H9 (cell line): Measurements from ENCODE around the gene LRRC26. TPM values are rescaled to one million over a fixed set of nuclear protein-coding genes. Genes with fewer than 3 reads are reported as not detected.

Experiments used
- DNase-seq: peaks from one replicate; pipeline ENCODE4 v3.0.0-alpha.2; 2017
- H2AFZ ChIP-seq: one replicate; pipeline ENCODE4 v1.6.1; 2013; ENCODE audit warnings: mild to moderate bottlenecking, low read length, control low read depth, moderate library complexity
- H2AK5ac ChIP-seq: 2 replicates; pipeline ENCODE4 v1.6.1; 2013; ENCODE audit warnings: low read length, control low read depth, mixed read lengths; ENCODE audit not compliant: insufficient read length
- H2BK120ac ChIP-seq: one replicate; pipeline ENCODE4 v1.6.1; 2013; ENCODE audit warnings: low read depth, mild to moderate bottlenecking, low read length, control low read depth, inconsistent platforms; ENCODE audit not compliant: poor library complexity, severe bottlenecking
- H2BK12ac ChIP-seq: 2 replicates; pipeline ENCODE4 v1.6.1; 2013; ENCODE audit warnings: low read length, control low read depth, mixed read lengths, low read depth; ENCODE audit not compliant: insufficient read length
- H2BK15ac ChIP-seq: 2 replicates; pipeline ENCODE4 v1.6.1; 2013; ENCODE audit warnings: low read depth, low read length, control low read depth
- H2BK20ac ChIP-seq: one replicate; pipeline ENCODE4 v1.6.1; 2013; ENCODE audit warnings: low read depth, mild to moderate bottlenecking, low read length, control low read depth, inconsistent platforms; ENCODE audit not compliant: poor library complexity, severe bottlenecking
- H2BK5ac ChIP-seq: 2 replicates; pipeline ENCODE4 v1.6.1; 2013; ENCODE audit warnings: low read length, control low read depth, mixed read lengths; ENCODE audit not compliant: insufficient read length
- H3K14ac ChIP-seq: 2 replicates; pipeline ENCODE4 v1.6.1; 2013; ENCODE audit warnings: low read length, control low read depth; ENCODE audit not compliant: insufficient read depth
- H3K18ac ChIP-seq: 2 replicates; pipeline ENCODE4 v1.6.1; 2013; ENCODE audit warnings: low read depth, mild to moderate bottlenecking, mixed read lengths, low read length, control low read depth; ENCODE audit not compliant: insufficient read length
- H3K23ac ChIP-seq: 2 replicates; pipeline ENCODE4 v1.6.1; 2013; ENCODE audit warnings: low read length, control low read depth, mixed read lengths, low read depth; ENCODE audit not compliant: insufficient read length
- H3K23me2 ChIP-seq: 2 replicates; pipeline ENCODE4 v1.6.1; 2013; ENCODE audit warnings: low read depth, mild to moderate bottlenecking, mixed read lengths, low read length, control low read depth; ENCODE audit not compliant: insufficient read length, poor library complexity, severe bottlenecking
- H3K27ac ChIP-seq: 2 replicates; pipeline ENCODE4 v1.5.1; 2013; ENCODE audit warnings: low read length, control low read depth, mixed read lengths, low read depth; ENCODE audit not compliant: insufficient read length
- H3K27me3 ChIP-seq: 2 replicates; pipeline ENCODE4 v1.6.1; 2013; ENCODE audit warnings: low read length, control low read depth, inconsistent platforms; ENCODE audit not compliant: insufficient read depth
- H3K4ac ChIP-seq: 2 replicates; pipeline ENCODE4 v1.6.1; 2013; ENCODE audit warnings: low read depth, mild to moderate bottlenecking, control low read depth, inconsistent platforms, low read length, moderate library complexity
- H3K4me1 ChIP-seq: 2 replicates; pipeline ENCODE4 v1.6.1; 2013; ENCODE audit warnings: low read length, control low read depth, inconsistent platforms; ENCODE audit not compliant: insufficient read depth
- H3K4me2 ChIP-seq: 2 replicates; pipeline ENCODE4 v1.6.1; 2013; ENCODE audit warnings: low read length, control low read depth, mixed read lengths; ENCODE audit not compliant: insufficient read length, insufficient read depth
- H3K56ac ChIP-seq: 2 replicates; pipeline ENCODE4 v1.6.1; 2013; ENCODE audit warnings: low read depth, mild to moderate bottlenecking, mixed read lengths, low read length, control low read depth; ENCODE audit not compliant: insufficient read length
- H3K79me1 ChIP-seq: 2 replicates; pipeline ENCODE4 v1.6.1; 2013; ENCODE audit warnings: low read depth, mild to moderate bottlenecking, moderate library complexity, low read length, control low read depth, inconsistent platforms; ENCODE audit not compliant: insufficient read depth, poor library complexity, severe bottlenecking
- H3K79me2 ChIP-seq: 2 replicates; pipeline ENCODE4 v1.6.1; 2013; ENCODE audit warnings: low read length, control low read depth, inconsistent platforms; ENCODE audit not compliant: insufficient read depth
- H3K9ac ChIP-seq: 2 replicates; pipeline ENCODE4 v1.6.1; 2013; ENCODE audit warnings: low read length, control low read depth, mixed read lengths; ENCODE audit not compliant: insufficient read length; ENCODE audit errors: extremely low read depth
- H3K9me3 ChIP-seq: one replicate; pipeline ENCODE4 v1.6.1; 2013; ENCODE audit warnings: low read depth, low read length, inconsistent platforms; ENCODE audit not compliant: control insufficient read depth
- H3T11ph ChIP-seq: one replicate; pipeline ENCODE4 v1.6.1; 2013; ENCODE audit warnings: mild to moderate bottlenecking, low read length, control low read depth, inconsistent platforms
- H4K20me1 ChIP-seq: one replicate; pipeline ENCODE4 v1.6.1; 2013; ENCODE audit not compliant: control insufficient read depth, insufficient read length, insufficient read depth
- H4K5ac ChIP-seq: 2 replicates; pipeline ENCODE4 v1.6.1; 2013; ENCODE audit warnings: low read depth, mild to moderate bottlenecking, mixed read lengths, low read length, control low read depth; ENCODE audit not compliant: insufficient read length
- H4K8ac ChIP-seq: replicated peaks from 2 replicates; pipeline ENCODE4 v1.6.1; 2013; ENCODE audit warnings: low read length, control low read depth, mixed read lengths, low read depth; ENCODE audit not compliant: insufficient read length
- H4K91ac ChIP-seq: 2 replicates; pipeline ENCODE4 v1.6.1; 2013; ENCODE audit warnings: low read depth, mild to moderate bottlenecking, moderate library complexity, mixed read lengths, low read length, control low read depth; ENCODE audit not compliant: insufficient read length
- H3K27ac Mint-ChIP-seq, 3 experiments: 2 replicates in 2 of 3; 3 replicates in 1 of 3; pipeline ENCODE4 v1.8.0; 2020 to 2021; ENCODE audit warnings: mixed read lengths in 3 of 3, mild to moderate bottlenecking in 1 of 3, moderate library complexity in 1 of 3
- H3K27me3 Mint-ChIP-seq: 2 replicates; pipeline ENCODE4 v1.8.0; 2021; ENCODE audit warnings: low read depth, mild to moderate bottlenecking, moderate library complexity, mixed read lengths
- H3K36me3 Mint-ChIP-seq, 3 experiments: 2 replicates in 2 of 3; 3 replicates in 1 of 3; pipeline ENCODE4 v1.8.0; 2020 to 2021; ENCODE audit warnings: low read depth in 3 of 3, mixed read lengths in 3 of 3; ENCODE audit not compliant: insufficient read depth in 1 of 3
- H3K4me1 Mint-ChIP-seq, 2 experiments: 2 replicates each; pipeline ENCODE4 v1.8.0; 2020; ENCODE audit warnings: mixed read lengths in 2 of 2
- H3K4me3 Mint-ChIP-seq, 2 experiments: 2 replicates in 1 of 2; 3 replicates in 1 of 2; pipeline ENCODE4 v1.8.0; 2020 to 2021; ENCODE audit warnings: mild to moderate bottlenecking in 2 of 2, mixed read lengths in 2 of 2, moderate library complexity in 1 of 2
- H3K9me3 Mint-ChIP-seq, 2 experiments: 2 replicates in 1 of 2; 3 replicates in 1 of 2; pipeline ENCODE4 v1.8.0; 2020; ENCODE audit warnings: mild to moderate bottlenecking in 2 of 2, mixed read lengths in 2 of 2, moderate library complexity in 1 of 2
- WGBS: extraction: QIAGEN DNeasy Blood & Tissue Kit; methylation state at CpG from one replicate; pipeline ENCODE4 v1.1.7; 2013; ENCODE audit warnings: missing lambda C conversion rate, low lambda C conversion rate, mixed read lengths; ENCODE audit not compliant: insufficient read length; ENCODE audit errors: extremely low coverage; 5-methylcytosine and 5-hydroxymethylcytosine counted together
- total RNA-seq: library from RNA; stranded (reverse); gene quantifications from 2 replicates; pipeline ENCODE4 v1.2.1, GENCODE V29; 2021
- TF ChIP-seq, protein P1 (sequence below): fragments of 200-600 bp; sonication (generic); conservative IDR thresholded peaks from 3 replicates; pipeline ENCODE4 v1.8.0; 2021; ENCODE audit warnings: antibody characterized with exemption, mild to moderate bottlenecking

Gene LRRC26
- total RNA-seq, 1 experiment from 2014 or later: 0.96 TPM

GRCh38 chr9:137184881-137185660 lies 15.2 kb upstream of the LRRC26 start:
- H2BK5ac ChIP-seq: no peak overlapping the region

More at GRCh38 chr9:137184881-137185660, 15.2 kb upstream of the LRRC26 start:
- no peak overlapping the region for H2AK5ac ChIP-seq
- H3K4me1 Mint-ChIP-seq: peaks cover 17 to 22% of the 10 kb centered on the region in 2 experiments
- H3K4ac ChIP-seq: no peak overlapping the region
- no peak overlapping the region for H3K27ac ChIP-seq
- H4K5ac ChIP-seq: no peak overlapping the region
- DNase-seq: no peak
- no CpG with 5 or more reads among the region's 48 CpGs for WGBS
- H2BK120ac ChIP-seq: no peak overlapping the region
- peaks cover 5% of the 10 kb centered on the region; the same call in 1 of the 2 replicates for H3K4me1 ChIP-seq
- H4K8ac ChIP-seq: no peak overlapping the region
- H3K9me3 Mint-ChIP-seq: no peaks in the 10 kb centered on the region
- H2AFZ ChIP-seq: no peak overlapping the region
- peaks cover 6% of the 10 kb centered on the region for H3K79me1 ChIP-seq
- H3K36me3 Mint-ChIP-seq: peaks cover 6 to 53% (median 46%) of the 10 kb centered on the region in 3 experiments; a peak in 6 of 7 replicates
- H3K18ac ChIP-seq: no peak overlapping the region
- no peak overlapping the region for H2BK15ac ChIP-seq
- H2BK20ac ChIP-seq: no peak overlapping the region
- H3T11ph ChIP-seq: no peak overlapping the region
- no peaks in the 10 kb centered on the region for H3K9me3 ChIP-seq
- no peak overlapping the region for H3K27ac Mint-ChIP-seq
- H3K23ac ChIP-seq: no peak overlapping the region
- TF ChIP-seq, protein P1, sequence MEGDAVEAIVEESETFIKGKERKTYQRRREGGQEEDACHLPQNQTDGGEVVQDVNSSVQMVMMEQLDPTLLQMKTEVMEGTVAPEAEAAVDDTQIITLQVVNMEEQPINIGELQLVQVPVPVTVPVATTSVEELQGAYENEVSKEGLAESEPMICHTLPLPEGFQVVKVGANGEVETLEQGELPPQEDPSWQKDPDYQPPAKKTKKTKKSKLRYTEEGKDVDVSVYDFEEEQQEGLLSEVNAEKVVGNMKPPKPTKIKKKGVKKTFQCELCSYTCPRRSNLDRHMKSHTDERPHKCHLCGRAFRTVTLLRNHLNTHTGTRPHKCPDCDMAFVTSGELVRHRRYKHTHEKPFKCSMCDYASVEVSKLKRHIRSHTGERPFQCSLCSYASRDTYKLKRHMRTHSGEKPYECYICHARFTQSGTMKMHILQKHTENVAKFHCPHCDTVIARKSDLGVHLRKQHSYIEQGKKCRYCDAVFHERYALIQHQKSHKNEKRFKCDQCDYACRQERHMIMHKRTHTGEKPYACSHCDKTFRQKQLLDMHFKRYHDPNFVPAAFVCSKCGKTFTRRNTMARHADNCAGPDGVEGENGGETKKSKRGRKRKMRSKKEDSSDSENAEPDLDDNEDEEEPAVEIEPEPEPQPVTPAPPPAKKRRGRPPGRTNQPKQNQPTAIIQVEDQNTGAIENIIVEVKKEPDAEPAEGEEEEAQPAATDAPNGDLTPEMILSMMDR: no peak
- no peak overlapping the region for H2BK12ac ChIP-seq
- H3K27me3 Mint-ChIP-seq: no peaks in the 10 kb centered on the region
- H4K20me1 ChIP-seq: peaks cover 2% of the 10 kb centered on the region
- H3K23me2 ChIP-seq: peaks cover 13% of the 10 kb centered on the region
- H4K91ac ChIP-seq: no peak overlapping the region
- H3K56ac ChIP-seq: no peak overlapping the region
- no peak overlapping the region; a peak in 1 of 5 replicates for H3K4me3 Mint-ChIP-seq
- H3K14ac ChIP-seq: no peak overlapping the region
- H3K9ac ChIP-seq: no peak overlapping the region
- H3K27me3 ChIP-seq: no peaks in the 10 kb centered on the region
- H3K4me2 ChIP-seq: no peak overlapping the region
- H3K79me2 ChIP-seq: peaks cover 10% of the 10 kb centered on the region; the same call in 1 of the 2 replicates
